Cardiac muscle cell (in vitro differentiated cells and primary cell): ENCODE measurements around the gene STUB1. TPM values are rescaled to one million over a fixed set of nuclear protein-coding genes. Genes with fewer than 3 reads are reported as not detected.

Source experiments
- DNase-seq, 2 donors: peaks; one replicate each; pipeline versions ENCODE4 v3.0.0 to v3.0.0-alpha.2; 2010 to 2017; ENCODE audit warnings: low read depth in 1 of 2, low spot score in 1 of 2
- H3K27ac ChIP-seq: fragments of 200-600 bp; sonication (generic); 2 replicates; pipeline ENCODE4 v1.5.1; 2016
- H3K27me3 ChIP-seq: fragments of 200-600 bp; sonication (generic); 2 replicates; pipeline ENCODE4 v1.6.0; 2016; ENCODE audit warnings: control low read depth
- H3K36me3 ChIP-seq: fragments of 200-600 bp; sonication (generic); 2 replicates; pipeline ENCODE4 v1.5.1; 2016; ENCODE audit warnings: control low read depth
- H3K4me1 ChIP-seq: fragments of 200-600 bp; sonication (generic); 2 replicates; pipeline ENCODE4 v1.8.1; 2017; ENCODE audit warnings: low read depth, mild to moderate bottlenecking, mixed run types
- H3K4me3 ChIP-seq: fragments of 200-600 bp; sonication (generic); 2 replicates; pipeline ENCODE4 v1.5.1; 2016; ENCODE audit warnings: mild to moderate bottlenecking
- H3K9me3 ChIP-seq: fragments of 200-600 bp; sonication (generic); 2 replicates; pipeline ENCODE4 v1.5.1; 2017; ENCODE audit warnings: low read depth, mild to moderate bottlenecking, control low read depth
- polyA plus RNA-seq: library from polyadenylated mRNA; unstranded; fragments of >200 nt; fragmentation: Nextera tagmentation; extraction: Ambion mirVana; gene quantifications from 2 replicates; pipeline ENCODE4 v1.2.1, GENCODE V29; 2016
- total RNA-seq: library from RNA; depleted of rRNA; stranded (reverse); fragments of >200 nt; gene quantifications from 2 replicates; pipeline ENCODE4 v1.2.3, GENCODE V29; 2016
- TF ChIP-seq, protein P1 (sequence below): IDR thresholded peaks from 2 replicates; pipeline ENCODE4 v1.5.1; 2012; ENCODE audit warnings: low read depth, mild to moderate bottlenecking, low read length

Gene STUB1
- total and polyA plus RNA-seq, 2 experiments from 2014 or later, result 176 to 269 TPM

DNA sequence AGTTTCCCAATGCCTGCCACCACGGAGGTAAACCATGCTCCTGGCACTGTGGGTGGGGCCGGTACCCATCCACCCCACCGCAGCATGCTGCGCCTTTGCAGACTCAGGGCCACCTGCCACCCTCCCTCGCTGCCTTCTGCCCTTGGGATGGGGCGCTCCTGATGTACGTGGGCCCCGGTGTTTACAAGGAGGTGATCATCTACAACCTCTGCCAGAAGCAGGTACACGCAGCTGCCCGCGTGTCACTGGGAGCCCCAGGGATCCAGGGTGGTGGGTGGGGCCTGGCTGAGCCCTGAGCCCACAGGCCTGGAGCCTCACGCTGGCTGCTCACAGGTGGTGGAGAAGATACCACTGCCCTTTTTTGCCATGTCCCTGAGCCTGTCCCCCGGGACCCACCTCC lies 13.6 kb upstream of the STUB1 start:
- TF ChIP-seq, protein P1, sequence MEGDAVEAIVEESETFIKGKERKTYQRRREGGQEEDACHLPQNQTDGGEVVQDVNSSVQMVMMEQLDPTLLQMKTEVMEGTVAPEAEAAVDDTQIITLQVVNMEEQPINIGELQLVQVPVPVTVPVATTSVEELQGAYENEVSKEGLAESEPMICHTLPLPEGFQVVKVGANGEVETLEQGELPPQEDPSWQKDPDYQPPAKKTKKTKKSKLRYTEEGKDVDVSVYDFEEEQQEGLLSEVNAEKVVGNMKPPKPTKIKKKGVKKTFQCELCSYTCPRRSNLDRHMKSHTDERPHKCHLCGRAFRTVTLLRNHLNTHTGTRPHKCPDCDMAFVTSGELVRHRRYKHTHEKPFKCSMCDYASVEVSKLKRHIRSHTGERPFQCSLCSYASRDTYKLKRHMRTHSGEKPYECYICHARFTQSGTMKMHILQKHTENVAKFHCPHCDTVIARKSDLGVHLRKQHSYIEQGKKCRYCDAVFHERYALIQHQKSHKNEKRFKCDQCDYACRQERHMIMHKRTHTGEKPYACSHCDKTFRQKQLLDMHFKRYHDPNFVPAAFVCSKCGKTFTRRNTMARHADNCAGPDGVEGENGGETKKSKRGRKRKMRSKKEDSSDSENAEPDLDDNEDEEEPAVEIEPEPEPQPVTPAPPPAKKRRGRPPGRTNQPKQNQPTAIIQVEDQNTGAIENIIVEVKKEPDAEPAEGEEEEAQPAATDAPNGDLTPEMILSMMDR, result no peak
- H3K9me3 ChIP-seq, result no peaks in the 10 kb centered on the region
- H3K27me3 ChIP-seq, result no peaks in the 10 kb centered on the region
- H3K27ac ChIP-seq, result no peak overlapping the region
- no peak for DNase-seq
- no peaks in the 10 kb centered on the region for H3K4me1 ChIP-seq
- peaks cover 22% of the 10 kb centered on the region for H3K36me3 ChIP-seq
- no peak overlapping the region for H3K4me3 ChIP-seq

DNA sequence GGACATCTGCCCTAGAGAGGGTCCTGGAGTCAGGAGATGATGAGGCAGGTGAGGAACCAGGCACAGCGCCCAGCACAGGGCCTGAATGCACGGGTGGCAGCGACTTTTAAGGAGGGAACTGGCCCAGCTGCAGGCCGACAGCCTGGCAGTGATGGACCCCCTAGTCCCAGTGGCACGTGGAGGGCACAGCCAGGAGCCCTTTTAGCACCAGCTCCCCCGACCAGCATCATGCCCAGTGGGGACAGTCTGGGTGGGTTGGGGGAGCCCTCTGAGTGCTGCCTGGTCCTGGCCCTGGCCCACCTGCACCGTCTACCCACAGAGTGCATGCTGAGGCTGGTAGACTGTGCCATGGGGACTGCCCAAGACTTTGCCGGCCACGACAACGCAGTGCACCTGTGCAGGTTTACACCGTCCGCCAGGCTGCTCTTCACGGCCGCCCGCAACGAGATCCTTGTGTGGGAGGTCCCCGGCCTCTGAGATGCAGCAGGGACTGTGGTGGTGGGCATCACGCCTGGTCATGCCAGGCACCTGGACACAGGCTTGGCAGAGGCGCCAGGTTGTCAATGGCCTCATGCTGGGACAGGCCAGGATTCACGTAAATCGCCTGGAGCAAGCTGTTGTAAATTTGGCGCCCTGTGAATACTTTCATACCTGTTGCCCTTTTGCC lies 13.0 kb upstream of the STUB1 start:
- Histone ChIP-seq H3K36me3 (peaks cover 27% of the 10 kb centered on the region), H3K27ac (no peak overlapping the region), H3K4me1 (no peaks in the 10 kb centered on the region), H3K27me3 (no peaks in the 10 kb centered on the region), H3K9me3 (no peaks in the 10 kb centered on the region), H3K4me3 (no peak overlapping the region)
- no peak for DNase-seq
- TF ChIP-seq, protein P1, result no peak

DNA sequence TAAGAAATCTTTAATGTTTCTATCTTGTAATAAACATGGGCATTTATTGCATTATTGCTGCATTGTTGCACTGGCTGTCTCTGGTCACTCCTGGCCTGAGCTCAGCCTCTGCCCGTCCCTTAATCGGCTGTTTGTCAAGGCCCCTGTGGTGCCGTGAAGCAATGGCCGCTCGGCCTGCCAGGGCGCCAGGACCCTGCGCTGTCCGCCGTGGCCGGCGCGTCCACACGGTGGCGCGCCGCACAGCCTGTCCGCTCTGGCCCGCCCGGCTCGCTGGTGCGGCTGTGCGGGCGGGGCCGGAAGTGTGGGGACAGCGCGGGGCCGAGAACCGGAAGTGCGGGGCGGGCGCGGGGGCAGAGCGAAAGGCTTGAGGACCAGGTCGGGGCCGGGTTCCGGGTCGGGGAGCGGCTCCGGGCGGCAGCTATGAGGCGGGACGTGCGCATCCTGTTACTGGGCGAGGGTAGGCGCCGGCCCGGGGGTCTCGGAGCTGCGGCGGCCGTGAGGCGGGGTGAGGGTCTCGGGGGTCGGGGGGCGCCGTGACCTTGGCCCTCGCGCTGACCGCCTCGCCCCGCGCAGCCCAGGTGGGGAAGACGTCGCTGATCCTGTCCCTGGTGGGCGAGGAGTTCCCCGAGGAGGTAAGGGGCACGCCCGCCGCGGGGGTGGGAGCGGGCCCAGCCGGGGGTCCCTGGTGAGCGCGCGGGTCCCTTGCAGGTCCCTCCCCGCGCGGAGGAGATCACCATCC lies 12.3 kb upstream of the STUB1 start, which contains the start of gene RHOT2:
Gene RHOT2, plus strand, starts transcription at position 353 of the 739 bp plus-strand sequence. Its CDS starts 68 bp downstream, at position 421.
- H3K27ac ChIP-seq, result peak within 1 kb of the TSS; percentile 44
- H3K4me1 ChIP-seq, result no peaks in the 10 kb centered on the region
- TF ChIP-seq, protein P1, result peak; percentile 67
- H3K4me3 ChIP-seq, result peak within 1 kb of the TSS; percentile 85
- peaks cover 34% of the 10 kb centered on the region for H3K36me3 ChIP-seq
- H3K9me3 ChIP-seq, result no peaks in the 10 kb centered on the region
- no peaks in the 10 kb centered on the region for H3K27me3 ChIP-seq
- DNase-seq, result peak; percentile 94 to 96

- Histone ChIP-seq H3K4me1 (no peaks in the 10 kb centered on the region), H3K36me3 (peaks cover 35% of the 10 kb centered on the region), H3K27me3 (no peaks in the 10 kb centered on the region), H3K9me3 (no peaks in the 10 kb centered on the region), H3K27ac (no peak overlapping the region), H3K4me3 (peak overlapping the region; percentile 85)
- TF ChIP-seq, protein P1, result no peak
- no peak for DNase-seq
Measured at GRCh38 chr16:668519-669171, 11.6 kb upstream of the STUB1 start.

GRCh38 chr16:669666-670065 lies 10.5 kb upstream of the STUB1 start:
- no peak overlapping the region for H3K27ac ChIP-seq
- H3K27me3 ChIP-seq, result no peaks in the 10 kb centered on the region
- DNase-seq, result no peak
- no peaks in the 10 kb centered on the region for H3K9me3 ChIP-seq
- H3K4me1 ChIP-seq, result peaks cover under 1% of the 10 kb centered on the region
- no peak overlapping the region for H3K4me3 ChIP-seq
- TF ChIP-seq, protein P1, result no peak
- peaks cover 35% of the 10 kb centered on the region for H3K36me3 ChIP-seq
